HG03108 (cell line): Measurements from ENCODE around the gene ADAMTS2.

Experiments
- ATAC-seq: cut with Tn5 transposase; IDR thresholded peaks from one replicate; pipeline ENCODE4 v1.9.1; 2021; ENCODE audit warnings: moderate library complexity; ENCODE audit not compliant: unreplicated experiment

ADAMTS2 gene

DNA sequence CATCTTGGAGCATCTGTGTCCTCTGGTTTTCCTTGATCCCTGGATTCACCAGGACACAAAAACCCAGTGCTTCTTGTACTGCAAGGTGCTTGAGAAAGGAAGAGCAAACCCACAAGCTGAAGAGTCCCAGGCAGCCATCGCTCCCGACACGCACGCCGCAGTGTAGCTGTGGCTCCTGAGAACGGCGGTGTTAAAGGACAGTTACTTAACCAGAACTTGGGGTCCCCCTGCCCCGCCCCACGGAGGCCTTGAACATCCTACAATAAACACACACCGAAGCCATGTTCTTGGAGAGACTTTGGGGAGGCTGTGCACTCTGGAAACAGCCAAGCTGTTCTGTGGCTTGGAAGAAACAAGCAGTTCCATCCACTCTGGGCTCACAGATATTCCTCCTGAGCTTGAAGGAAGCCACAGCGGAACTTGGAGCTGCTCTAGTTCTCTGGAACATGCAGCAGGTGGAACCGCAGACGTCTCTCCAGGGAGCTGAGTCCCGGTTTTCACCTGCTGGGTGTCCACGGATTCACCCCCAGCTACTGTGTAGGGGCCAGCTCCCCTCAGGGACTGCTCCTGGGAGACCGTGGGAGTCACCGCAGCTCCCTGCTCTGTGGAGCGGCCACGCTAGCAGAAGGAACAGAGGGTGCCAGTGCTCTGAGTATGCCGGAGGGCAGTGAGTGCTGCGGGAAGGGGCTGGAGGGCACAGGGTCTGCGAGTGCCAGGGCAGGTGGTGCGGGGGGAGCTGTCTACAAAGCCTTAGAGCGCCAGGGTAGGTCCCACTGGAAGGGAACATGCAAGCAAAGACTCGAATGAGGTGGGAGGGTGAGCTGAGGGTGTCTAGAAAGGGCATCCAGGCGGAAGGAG is 107.3 kb downstream of the ADAMTS2 start:
- no peak for ATAC-seq

DNA sequence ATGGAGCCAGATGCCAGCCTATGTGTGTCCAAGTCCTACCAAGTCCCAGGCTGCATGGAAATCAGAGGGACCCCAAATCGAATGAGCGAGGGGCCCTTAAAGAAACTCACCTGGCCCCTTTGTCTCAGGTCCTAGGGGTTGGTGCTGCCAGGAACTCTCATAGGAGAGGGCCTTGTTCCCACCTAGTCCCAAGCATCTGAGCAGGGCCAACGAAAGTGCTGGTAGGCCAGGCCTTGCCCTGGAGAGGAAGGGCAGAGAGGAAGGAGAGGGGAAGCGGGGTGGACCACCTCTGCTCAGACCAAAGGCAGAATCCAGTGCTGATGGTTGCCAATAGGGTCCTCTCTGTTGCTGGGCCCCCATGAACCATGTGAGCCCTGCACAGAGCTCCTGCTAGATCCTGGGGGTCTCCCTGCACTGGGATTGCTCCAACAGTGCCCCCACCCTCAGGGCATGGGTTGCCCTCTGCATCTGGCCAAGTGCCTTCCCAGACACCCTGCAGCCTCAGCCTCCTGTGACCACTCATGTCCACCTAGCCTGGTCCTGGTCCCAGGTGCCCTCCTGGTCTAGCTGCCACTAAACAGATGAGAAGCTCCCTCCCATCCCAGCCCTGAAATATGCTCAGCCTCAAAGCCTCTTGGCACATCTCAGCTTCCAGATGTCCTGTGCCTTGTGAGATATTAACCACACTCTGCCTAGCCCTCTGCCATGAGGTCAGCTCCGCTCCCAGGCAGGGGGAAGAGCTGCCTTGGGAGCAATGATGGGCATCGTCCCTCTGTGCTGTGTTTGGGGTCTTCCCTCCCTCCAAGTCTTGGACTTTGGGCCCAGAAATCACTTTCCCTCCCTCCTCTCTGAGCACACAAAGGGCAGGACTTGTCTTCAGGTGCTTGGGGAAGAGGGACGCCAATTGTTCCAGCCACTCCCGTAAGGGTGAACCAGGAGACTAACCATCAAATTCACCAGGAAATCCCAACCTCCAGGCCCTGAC is 109.6 kb downstream of the ADAMTS2 start:
- ATAC-seq: no peak

DNA sequence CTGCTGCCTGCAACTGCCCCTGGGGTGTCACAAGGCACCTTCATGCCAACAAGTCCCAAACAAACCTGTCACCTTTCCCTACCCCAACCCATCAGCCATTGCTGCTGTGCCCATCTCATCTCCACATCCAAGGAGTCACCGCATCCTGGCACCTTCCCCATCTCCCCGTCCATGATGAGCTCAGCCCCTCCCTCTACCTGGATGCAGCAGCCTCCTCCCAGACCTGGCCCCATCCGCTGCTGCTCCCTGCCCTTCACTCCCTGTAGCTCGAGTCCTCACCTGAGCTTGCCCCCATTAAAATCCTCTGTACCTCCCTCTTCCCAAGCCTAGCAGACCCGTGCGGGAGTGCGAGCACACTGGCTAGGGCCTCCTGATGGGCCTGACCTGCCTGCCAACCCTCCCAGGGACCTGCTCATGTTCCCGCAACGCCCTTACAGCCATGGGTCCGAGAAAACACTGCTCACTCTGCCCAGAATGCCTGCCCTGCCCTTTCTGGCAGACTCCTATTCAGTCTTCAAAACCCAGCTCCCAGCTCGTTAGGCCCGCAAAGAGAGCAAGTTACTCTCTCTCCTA is 110.6 kb downstream of the ADAMTS2 start:
- ATAC-seq: no peak

DNA sequence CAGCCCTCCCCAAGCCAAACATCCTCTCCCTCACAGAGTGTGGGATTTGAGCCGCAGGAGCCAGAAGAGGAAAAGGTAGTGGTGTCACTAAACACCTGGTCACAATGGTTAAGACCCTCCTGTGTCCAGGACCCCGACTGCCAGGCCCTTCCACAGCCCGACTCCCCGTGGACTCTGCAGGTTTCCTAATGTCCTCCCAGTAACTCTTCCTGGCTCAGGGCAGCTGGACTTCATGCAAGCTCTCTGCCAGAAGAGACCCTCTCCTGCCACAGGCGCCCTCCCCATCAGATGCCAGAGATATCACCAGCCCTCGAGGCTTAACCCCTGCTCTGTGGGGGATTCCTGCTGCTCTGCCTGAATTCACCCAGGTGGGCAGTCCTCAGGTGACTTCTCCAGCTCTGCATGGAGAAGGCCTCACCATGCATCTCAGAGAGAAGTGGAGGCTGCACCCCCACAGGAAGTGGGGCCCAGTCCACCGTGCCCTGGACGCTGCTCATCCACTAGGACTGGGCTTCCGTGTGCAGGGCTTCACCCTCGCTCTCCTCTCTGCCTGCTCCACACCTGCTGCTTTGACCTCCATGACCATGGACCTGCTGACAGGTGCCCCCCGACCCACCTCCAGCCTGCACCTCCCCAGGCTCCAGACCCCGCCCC is 111.2 kb downstream of the ADAMTS2 start:
- no peak for ATAC-seq

DNA sequence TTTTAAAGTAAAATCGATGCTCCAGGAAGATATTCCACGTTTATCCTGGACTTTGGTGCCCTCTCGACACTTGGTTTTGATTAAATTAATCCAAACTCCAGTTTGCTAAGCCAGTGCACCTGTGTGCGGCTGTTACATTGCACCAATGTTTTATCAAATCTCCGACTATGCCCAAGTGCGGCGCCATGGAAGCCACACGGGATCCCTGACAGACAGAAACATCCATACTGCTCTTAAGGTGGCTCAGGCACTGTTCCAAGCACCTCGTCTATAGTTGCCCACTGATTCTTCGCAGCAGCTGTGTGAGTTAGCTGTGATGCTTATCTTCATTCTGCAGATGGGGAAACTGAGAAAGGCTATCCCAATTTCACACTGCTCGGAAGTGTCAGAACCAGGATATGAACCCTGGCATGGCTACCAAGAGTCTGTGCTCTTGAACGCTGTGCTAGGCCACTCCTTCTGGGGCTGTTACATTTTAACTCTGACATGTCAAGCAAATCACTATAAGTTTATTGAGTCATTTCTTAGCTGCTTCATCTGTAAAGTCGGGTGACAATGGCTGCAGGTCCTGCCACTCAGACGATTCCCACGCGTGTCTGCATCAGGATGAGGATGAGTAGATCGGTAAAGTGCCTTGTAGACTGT is 113.0 kb downstream of the ADAMTS2 start:
- no peak for ATAC-seq

DNA sequence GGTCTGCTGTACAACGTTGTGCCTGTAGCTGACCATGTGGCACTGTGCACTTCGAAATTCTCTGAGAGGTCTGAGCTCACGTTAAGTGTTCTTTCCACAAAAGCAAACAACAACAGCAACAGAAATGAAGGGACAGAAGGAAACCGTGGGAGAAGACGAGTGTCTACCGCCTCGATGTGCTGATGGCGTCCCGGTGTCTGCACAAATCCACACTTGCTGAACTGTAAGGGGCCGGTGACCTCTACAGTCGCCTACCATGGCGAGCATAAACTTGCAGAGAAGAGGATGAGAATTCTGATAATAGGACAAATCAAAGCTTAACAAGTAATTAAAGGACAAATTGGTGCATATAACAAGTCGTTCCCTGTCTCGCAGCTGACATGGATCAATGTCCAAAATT is 114.0 kb downstream of the ADAMTS2 start:
- ATAC-seq: no peak

DNA sequence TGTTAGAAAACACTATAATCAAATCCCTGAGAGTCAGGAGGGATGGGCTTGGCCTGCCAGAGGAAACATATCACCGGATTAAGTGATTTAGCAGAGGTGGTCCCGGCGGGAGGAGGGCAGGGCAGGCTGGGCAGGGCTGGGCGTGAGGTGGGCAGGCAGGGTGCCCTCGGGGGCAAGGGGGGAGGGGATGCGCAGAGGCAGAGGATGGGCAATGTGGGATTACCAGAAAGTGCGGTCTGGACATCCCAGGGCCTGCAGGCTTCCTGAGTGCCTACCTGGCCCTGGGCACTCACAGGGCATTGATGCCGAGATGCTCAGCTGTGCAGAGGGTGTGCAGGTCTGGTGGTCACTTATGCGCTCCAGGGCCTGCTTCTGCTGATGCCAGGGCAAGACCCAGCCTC is 115.2 kb downstream of the ADAMTS2 start:
- ATAC-seq: no peak

DNA sequence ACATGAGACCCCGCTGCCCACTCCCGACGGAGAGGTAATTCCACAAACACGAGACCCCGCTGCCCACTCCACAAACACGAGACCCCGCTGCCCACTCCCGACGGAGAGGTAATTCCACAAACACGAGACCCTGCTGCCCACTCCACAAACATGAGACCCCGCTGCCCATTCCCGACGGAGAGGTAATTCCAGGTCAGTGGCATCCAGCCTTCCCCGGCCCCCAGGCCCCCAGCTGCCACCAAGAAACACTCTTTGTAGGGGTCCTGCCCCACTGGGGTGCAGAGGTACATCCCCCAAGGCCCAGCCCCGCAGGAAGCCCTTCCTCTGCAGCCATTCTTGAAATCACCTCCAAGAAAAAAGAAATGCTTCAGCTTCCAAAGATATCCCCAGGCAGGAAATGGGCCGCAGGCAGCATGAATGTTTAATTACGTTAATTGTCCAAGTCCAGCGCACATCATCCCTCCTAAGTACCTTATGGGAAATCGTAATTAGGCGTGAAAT is 115.9 kb downstream of the ADAMTS2 start:
- no peak for ATAC-seq

DNA sequence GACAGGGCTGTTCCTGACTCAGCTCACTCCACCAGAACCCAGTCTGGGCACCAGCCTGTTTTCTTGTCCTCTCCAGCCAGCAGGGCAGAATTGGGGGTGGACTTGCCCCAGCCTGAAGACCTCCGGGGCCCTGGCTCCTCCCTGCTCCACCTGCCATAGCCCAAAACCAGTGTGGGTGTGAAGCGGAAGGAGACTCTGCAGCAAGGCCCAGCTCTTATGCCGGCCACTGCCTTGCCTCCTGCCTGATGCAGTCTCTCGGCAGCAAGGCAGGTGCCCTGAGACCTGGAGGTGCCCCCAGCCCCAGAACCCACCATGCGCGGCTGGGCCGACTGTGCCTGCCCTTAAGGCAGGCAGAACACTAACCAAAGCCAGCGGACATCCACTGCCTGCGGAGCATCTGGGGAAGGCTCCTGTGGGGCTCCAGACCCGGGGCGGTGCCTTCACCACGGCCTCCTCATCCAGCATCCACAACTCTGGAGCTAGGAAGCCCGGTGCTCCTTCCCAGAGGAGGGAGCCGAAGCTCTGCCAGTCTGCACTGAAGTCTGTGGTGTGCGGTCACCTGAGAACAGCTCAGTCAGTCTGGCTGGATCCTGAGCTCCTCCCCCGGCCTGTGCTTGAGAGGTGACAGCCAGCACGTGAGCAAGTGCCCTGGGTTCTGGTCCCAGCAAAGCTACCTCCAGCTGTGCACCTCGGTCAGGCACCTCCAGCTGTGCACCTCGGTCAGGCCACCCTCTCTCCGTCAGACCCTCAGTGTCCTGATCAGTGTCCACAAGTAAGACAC is 116.7 kb downstream of the ADAMTS2 start:
- no peak for ATAC-seq

DNA sequence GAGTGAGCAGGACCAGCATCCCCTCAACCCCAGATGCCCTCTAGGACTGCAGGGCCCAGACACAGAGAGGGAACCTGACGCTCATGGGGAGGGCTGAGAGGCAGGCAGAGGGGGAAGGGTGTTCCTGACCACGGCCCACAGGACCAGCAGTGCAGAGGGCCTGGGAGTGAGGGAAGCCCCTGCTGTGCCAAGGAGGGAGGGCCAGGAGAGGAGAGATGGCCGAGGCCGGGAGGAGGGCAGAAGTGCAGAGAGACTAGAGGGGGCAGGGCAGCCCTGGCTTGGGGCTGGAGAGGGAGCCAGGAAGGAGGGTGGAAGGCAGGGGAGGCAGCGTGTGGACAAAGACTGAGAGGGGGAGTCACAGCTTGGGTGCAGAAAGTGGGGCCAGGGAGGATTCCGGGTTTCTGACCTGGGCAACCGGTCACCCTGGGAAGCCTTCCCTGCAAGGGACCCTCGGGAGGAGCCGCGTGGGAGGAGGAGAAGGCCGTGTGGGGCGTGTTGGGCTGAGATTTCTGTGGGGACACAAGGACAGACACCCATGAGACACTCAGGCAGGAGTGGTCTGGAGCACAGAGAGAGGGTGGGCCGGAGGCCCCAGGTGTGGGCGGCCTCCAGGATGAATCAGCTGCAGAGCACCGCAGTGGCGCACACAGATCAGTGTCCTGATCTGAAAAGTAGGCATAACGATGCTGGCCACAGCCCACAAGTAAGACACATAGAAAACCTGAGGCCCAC is 117.5 kb downstream of the ADAMTS2 start:
- ATAC-seq: no peak

DNA sequence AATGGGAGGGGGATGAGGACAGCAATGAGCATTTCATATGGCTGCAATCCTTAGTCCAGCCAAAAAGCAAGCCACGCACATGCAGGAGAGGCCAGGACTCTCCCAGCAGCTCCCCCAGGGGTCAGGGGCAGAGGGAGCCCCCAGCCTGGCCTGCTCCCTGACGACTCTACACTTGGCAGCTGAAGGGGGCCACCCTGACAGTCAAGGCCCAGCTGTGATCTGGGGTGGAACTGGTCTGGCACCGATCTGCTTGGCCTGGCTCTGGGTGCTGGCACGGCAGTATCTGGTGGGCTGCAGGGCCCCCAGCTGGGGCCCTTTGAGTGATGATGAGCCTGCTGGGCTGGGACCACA is 118.1 kb downstream of the ADAMTS2 start:
- ATAC-seq: no peak

DNA sequence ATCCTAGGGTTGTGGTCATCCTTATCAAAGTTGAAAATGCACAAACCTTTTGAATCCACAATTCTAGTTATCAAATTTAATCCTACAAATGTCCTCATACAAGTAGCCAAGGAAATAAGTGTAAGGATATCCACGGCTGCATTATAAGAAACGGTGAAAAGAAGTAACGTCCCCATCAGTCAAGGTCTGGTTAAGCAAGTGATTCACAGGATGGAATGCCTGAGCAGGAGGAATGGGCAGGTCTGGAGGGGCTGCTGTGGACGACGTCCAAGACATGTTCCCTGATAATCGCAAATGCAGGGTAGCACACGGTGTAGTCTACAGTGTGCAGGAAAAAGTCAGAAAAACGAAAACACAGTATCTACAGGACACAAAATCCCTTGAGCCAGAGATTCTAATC is 118.6 kb downstream of the ADAMTS2 start:
- no peak for ATAC-seq

DNA sequence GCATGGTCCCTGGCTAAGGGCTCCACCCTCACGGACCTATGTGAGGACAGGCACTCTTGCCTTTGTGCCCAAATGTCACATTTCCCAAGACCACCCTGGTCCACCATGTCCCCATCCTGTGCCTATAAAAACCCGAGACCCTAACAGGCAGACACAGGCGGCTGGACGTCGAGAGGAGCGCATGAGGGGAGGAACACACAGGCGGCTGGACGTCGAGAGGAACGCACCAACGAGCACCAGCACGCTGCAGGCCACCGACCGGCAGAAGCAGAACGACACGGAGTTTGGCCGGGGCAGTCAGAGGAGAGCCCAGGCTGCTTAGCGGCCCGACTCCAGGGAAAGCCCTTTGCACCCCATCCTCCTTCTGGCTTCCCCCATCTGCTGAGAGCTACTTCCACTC is 119.9 kb downstream of the ADAMTS2 start:
- ATAC-seq: no peak

DNA sequence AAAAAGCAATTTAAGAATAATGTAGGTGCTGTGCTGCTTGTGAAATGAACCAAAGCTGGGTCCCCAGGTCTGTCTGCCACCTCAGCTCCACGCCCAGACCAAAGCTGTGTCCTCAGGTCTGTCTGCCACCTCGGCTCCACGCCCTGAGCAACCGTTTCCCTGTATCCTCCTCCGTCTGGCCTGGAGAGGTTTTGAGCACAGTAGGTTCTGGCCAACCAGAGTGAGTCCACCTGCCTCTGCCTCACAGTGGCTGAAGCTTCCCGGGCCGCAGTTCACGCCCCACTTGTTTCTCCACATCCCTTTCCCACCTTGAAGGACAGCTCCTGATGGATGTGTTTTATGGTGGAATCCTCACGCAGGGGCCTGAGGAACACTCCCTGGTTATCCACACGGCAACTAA is 120.5 kb downstream of the ADAMTS2 start:
- ATAC-seq: no peak

DNA sequence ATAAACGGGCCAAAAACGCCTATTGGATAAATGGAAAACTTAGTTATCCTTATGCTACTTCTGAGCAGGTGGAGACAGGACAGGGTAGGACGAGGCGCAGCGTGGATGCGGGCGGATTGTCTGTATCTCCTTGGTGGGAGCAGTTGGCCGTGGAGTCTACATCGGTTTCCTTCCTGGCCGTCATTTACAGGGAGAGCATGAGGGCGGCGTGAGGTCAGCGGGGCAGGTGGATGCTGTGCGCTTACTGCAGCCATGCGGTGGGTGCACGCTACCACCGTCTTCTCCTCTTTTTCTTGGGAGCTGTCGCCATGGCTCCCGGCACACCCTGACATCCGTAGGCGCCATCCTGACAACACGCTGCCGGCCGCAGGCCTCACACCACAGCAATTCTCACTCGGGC is 121.3 kb downstream of the ADAMTS2 start:
- no peak for ATAC-seq

DNA sequence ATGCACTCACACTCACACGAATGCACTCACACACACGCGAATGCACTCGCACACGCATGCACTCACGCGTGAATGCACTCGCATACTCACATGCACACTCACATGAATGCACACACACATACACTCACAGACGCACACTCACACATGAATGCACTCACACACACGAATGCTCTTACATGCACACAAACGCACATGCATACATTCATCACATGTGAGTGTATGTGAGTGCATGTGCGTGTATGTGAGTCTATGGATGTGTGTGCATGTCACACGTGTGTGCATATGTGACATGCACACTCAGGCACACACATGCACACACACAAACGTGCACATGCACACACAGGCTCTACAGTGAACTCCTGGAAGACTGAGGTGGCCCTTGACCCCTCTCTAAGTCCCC is 121.7 kb downstream of the ADAMTS2 start:
- no peak for ATAC-seq

DNA sequence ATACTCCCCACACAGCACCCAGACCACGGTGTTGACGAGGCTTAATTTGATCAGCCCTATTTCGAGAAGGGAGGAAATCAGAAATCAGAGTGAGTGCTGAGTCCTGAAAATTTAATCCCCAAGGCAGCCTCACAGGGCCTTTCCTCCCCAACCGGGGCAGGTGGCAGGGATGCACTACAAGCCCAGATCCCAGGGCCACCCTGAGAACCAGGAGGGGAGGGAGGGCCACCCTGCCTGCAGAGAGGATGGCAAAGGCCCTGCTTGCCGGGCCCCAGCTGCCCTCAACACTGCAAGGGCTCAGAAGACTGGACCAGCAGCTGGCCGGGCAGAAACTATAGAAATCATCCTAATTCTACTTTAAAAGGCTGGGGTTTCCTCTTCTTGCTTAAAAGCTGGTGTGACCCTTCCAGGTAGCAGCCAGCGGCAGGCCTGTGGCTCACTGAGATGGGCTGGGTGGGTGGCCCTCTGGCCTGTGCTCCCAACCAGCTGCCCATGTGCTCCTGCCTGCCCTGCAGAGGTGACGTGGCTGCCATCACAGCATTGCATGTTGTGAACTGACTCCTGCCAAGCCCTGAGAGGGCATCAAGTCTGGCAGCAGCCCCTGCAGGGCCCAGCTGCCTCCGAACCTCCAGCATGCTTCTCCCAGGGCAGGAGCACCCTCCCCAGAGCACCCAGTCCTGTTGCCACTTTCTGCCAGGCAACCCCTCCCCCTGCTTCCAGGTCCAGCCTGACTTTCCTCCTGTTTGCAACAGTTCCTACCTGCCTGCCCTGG is 122.8 kb downstream of the ADAMTS2 start:
- ATAC-seq: no peak

DNA sequence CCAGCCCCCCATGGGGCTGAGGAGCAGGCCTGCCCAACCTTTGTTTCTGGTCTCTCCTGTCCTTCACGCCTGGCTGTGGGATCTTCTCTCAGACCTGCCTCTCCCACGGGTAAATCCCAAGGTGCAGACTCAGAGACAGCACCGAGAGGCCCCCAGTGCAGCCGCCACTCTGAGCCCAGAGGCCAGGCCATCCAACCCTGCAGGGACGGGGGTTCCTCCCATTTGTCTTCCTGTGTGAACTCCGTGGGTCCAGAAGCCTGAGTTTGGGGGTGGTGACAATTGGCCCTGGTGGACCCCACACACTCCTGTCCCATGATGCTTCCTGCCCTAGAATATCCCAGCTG is 123.4 kb downstream of the ADAMTS2 start:
- ATAC-seq: no peak
